Raji (cell line): ENCODE data around the gene MYCN.

Experiments
- POLR2A ChIP-seq: IDR thresholded peaks from 2 replicates; pipeline ENCODE4 v1.6.1; 2011; ENCODE audit warnings: low read depth, low read length, control low read depth; ENCODE audit not compliant: insufficient read depth

The MYCN gene

DNA sequence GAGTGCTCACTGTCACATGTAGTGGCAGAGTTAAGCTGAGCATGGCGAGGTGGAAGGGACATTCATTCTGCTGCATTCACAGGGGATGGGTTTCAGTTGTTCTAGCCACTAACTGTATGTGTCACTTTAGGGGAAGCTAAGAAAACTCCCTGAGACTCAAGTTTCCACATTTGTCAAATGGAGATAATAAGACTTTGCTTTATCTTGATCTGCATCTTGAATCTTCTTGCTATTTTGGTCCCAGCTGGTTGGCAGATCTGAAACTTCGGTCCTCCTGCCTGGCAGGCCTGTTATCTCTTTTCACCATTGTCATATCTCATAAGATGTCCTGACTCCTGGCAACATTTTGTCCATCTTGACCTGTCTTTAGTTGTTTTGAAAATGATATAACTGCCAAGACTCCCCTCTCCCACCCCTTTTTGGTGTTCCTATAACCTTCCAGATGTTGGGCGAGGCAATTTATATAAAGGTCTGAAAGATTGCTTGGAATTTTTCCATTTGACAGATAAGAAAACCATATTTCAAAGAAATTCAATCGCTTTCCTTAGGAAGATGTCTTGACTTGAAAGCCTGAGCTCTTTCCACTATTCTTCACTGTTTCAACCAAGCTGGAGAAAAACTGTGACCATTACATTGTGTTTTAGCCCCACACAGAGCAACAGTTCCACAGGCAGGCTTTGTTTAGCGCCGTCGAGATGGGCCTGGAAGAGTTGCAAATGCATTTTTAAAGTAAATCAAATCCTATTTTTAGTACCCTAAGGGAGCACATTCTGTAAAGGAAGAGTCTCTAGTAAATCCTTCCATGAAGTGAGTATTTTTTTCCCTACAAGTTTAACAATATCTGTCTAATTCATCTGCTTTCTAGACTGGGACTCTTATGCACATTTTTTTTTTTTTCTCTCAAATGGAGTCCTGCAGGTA, 33.4 kb downstream of the MYCN start:
- no peak for TF ChIP-seq POLR2A

DNA sequence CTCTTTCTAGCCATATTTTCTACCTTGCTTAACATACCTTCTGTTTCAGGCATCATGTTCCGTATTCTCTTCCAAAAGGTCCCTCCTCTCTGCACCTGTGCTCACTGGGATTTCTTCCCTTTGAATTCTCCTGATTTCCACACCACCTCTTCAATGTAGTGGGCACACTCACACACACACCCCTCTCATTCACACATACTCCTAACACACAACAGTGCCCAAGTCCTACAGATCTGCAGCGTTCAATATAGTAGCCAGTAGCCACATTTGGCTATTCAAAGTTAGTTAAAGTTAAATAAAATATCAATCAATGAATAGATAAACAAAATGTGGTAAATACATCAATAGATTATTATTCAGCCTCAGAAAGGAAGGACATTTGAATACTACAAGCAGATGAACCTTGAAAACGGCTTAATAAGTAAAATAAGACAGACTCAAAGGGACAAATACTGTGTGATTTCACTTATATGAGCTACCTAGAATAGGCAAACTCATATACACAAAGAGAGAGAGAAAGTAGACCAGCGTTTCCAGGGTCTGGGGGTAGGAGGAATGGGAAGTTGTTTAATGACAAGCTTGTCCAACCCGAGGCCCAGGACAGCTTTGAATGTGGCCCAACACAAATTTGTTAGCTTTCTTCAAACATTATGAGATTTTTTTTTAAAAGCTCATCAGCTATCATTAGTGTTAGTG, 34.4 kb downstream of the MYCN start:
- no peak for TF ChIP-seq POLR2A

GRCh38 chr2:15975261-15975600, 34.9 kb downstream of the MYCN start:
- no peak for TF ChIP-seq POLR2A

DNA sequence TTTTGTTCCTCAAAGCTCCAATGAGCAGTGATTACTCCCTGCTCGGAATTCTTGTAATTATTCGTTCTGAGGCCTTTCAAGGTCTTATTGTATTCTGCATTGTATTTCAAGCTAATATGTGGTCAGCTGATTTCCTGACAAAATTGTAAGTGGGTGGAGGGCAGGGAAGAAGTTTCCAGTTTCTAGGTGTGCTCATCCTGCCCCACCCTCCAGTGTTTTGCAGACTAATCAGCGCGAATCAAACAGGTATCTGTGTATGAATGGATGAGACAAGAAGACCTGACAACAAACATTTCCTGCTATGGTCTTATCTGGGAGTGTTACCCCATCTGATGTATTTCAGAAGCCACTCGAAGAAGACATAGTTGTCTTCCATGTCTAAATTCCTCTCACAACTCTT, 35.3 kb downstream of the MYCN start:
- TF ChIP-seq POLR2A, result no peak

DNA sequence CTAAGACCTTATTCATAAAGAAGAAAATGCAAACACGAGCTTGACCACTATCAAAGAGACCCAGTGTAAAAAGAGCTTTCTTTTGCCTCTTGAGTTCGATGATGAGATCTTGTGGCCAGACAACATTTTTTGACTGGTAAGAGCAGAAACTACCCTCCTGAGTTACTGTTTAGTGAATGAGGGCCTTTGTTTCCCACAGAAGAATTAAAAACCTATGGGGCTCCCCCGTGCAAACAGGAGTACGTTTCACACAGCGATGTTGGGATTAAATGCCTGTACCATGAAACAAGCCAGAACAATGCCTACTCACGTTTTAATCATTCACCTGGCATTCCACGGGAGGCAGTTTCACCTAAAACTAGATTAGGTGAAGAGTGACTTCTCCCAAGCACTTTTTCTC, 36.0 kb downstream of the MYCN start:
- TF ChIP-seq POLR2A, result no peak

DNA sequence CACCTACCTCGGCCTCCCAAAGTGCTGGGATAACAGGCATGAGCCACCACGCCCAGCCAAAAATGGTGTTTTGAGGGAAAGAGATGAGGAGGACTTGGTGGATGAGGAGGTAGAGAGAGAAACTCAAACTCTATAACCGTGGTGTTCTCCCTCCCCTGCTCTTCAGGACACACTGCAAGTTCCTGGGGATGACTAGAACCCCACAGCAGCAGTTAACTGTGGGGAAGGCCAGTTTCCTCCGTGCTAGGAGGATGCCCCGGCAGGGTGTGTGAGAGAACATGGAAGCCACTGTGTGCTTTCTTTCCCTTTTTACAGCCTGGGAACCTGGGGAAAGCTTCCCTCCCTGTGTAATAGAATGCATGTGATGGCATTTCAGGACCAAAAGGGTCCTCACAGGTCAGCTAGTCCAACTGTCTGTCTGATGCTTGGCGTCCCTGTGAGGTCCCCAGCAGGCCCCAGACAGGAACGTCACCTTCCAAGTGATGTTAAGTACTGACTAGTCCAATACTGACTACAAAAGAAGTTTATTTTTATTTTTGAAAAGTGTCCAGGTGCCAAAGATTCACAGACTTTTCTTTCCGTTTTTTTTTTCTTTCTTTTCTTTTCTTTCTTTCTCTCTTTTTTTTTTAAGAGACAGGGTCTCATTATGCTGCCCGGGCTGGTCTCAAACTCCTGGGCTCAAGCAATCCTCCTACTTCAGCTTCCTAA, 38.9 kb downstream of the MYCN start:
- TF ChIP-seq POLR2A, result no peak

- no peak for TF ChIP-seq POLR2A
Measured at GRCh38 chr2:15979759-15980604, 39.6 kb downstream of the MYCN start.

DNA sequence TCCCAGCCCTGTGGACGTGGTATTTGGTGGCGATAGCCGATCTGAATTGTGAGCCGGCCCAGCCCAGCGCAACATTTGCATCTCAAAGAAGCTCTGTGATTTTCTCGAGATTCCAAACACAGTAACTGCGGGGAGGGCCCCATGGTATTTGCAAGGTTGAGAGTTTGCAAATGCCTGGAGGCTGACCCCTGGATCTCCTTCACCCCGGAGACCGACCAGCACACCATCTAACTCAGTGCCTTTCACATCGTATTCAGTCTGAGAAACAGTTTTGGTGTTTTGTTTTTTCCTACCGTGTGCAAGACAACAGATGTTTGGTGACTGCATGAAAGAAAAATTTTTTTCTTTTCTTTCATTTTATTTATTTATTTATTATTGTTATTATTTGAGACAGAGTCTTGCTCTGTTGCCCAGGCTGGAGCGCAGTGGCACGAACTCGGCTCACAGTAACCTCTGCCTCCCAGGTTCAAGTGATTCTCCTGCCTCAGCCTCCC, 40.3 kb downstream of the MYCN start:
- no peak for TF ChIP-seq POLR2A

DNA sequence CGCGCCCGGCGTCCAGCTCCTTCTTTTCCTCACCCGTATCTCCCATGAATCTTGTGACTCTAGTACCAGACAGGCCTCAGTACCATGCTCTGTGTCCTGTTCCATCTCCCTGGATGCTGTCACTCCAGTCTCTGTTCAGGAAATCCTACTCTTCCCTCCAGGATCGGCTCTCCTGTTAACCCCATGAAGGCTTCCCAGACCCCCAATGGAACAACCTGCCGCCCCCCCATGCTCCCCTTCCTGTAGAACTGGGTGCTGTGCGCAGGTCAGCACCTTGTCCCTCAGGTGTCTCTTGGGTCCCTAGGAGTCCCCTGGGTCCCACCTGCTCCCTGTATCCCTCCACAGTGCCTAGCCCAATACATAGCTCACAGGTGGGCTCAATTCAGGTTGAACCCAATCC, 41.3 kb downstream of the MYCN start:
- TF ChIP-seq POLR2A, result no peak

DNA sequence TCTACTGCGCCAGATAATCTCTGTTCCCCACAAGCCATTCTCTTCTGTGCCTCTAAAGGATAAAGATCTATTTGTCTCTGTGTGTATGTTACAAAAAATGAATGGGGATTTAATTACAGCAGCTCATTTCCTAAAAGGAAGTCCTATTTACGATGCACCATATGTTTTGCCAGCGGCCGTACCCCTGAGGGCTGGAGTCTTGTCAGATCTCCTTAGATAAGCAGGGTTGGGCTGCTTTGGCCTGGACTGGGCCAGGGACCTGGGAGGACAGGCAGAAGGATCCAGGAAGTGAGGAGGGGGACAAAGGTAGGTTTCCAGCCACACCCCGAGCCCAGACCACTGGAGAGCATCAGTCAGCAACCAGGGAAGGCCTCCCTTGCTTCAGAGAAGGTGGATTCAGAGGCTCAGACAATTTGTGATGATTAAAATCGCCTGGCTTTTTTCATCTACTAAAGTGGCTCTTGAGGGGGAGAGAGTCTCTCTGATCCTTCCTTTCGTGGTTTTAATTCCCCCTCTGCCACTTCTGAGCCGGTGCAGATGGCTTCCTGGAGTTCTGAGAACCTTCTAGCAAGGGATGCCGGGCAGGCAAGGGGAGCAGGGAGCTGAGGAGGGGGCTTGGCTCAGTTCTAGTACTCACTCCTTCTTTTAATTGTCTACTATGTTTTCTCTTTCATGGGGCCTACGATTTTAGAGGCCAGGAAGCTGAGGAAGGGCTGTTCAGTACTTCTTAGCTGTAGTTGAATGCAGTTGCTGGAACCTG, 42.1 kb downstream of the MYCN start:
- TF ChIP-seq POLR2A, result no peak

- no peak for TF ChIP-seq POLR2A
Measured at GRCh38 chr2:15983496-15983895, 43.1 kb downstream of the MYCN start.

- no peak for TF ChIP-seq POLR2A
Measured at GRCh38 chr2:15984368-15985255, 44.3 kb downstream of the MYCN start.

DNA sequence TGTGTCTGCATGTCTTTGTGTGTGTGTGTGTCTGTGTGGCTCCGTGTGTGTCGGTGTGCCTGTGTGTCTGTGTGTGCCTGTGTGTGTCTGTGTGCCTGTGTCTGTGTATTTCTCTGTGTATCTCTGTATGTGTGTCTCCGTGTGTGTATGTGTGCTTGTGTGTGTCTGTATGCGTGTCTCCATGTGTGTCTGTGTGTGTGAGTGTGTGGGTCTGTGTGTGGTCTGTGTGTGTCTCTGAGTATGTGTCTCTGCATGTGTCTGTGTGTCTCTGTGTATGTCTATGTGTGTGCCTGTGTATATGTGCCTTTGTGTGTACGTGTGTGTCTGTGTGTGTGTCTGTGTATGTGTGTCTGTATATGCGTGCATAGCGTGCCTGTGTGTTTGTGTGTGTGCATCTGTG, 45.2 kb downstream of the MYCN start:
- TF ChIP-seq POLR2A, result no peak
